ENCODE results near the gene ZFYVE21.

The ZFYVE21 gene

DNA sequence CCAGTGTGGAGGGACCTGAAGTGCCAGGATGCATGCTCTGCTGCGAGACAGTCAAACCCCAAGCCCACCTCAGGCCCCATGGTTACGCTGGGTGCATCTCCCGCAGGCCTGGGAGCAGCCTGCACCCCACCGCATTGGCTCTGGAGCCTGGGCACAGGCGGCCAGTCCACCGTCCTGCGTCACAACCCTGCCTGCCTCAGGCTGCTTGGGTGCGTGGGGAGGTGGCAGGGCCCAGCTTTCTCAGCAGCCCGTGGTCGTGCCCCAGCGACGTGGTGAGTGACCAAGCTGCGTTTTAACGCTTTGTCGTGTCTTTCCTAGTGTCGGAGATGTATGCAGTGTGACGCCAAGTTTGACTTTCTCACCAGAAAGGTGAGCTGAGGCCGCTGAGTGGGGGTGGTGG, 10.9 kb downstream of the ZFYVE21 start:
- Histone ChIP-seq H3K4me3 (replicated peaks; ENCODE audit: low read depth, low read length) (no peak overlapping the region), H3K36me3 (ENCODE audit: control insufficient read depth, insufficient read depth, low read length) (peaks cover 5% of the 10 kb centered on the region), H3K27me3 (replicated peaks; ENCODE audit: control insufficient read depth, insufficient read depth, low read length) (no peaks in the 10 kb centered on the region)
- no peak for DNase-seq (ENCODE audit: extremely low read depth, insufficient read length)
- TF ChIP-seq CTCF (IDR thresholded peaks at IDR 0.05; ENCODE audit: insufficient read depth, low read length, poor library complexity, severe bottlenecking), result no peak

DNA sequence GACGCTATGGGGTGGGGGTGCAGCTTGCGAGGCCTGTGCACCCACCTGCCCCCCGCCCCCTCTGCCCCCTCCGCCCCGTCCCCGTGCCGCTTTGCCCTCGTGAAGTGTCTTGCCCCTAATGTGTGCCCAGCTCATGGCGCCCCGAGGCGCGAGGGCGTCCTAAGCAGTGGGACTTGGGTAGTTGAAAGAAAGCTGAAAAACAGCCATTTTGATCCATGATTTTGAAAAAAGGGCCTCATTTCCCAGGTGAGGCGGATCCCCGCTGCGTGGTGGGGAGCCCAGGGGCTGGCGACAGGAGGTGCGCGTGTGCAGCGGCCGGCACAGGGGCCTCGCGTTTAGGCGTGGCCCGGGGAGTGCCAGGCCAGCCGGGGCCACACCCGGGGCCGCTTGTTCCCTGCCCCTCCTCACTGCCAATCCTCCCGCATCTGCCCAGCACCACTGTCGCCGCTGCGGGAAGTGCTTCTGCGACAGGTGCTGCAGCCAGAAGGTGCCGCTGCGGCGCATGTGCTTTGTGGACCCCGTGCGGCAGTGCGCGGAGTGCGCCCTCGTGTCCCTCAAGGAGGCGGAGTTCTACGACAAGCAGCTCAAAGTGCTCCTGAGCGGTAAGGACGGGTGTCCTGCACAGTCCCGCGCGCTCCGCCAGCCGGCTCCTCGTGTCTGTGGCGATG, 11.8 kb downstream of the ZFYVE21 start:
- Histone ChIP-seq H3K36me3 (ENCODE audit: control insufficient read depth, insufficient read depth, low read length) (peaks cover 7% of the 10 kb centered on the region), H3K27me3 (replicated peaks; ENCODE audit: control insufficient read depth, insufficient read depth, low read length) (no peaks in the 10 kb centered on the region), H3K4me3 (replicated peaks; ENCODE audit: low read depth, low read length) (no peak overlapping the region)
- no peak for TF ChIP-seq CTCF (IDR thresholded peaks at IDR 0.05; ENCODE audit: insufficient read depth, low read length, poor library complexity, severe bottlenecking)
- DNase-seq (ENCODE audit: extremely low read depth, insufficient read length), result no peak

DNA sequence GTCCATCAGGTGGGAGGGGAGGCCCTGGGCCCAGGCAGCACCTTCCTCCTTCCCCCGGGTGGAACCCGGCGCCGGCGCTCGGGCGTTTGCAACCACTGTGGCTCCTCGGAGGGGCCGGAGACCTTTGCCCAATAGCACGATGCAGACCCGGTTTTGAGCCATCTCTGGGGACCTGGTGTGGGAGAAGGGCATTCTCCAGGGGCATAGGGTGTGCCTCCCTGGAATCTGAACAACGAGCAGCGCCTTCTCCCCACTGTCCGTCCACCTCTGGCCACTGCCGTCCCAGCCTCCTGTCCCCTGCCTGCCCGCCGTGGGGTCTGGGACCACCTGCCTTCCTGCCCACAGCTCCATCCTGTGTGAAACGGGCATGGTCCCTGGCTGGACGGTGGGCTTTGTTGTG, 12.5 kb downstream of the ZFYVE21 start:
- no peaks in the 10 kb centered on the region for H3K27me3 ChIP-seq (replicated peaks; ENCODE audit: control insufficient read depth, insufficient read depth, low read length)
- H3K4me3 ChIP-seq (replicated peaks; ENCODE audit: low read depth, low read length), result no peak overlapping the region
- TF ChIP-seq CTCF (IDR thresholded peaks at IDR 0.05; ENCODE audit: insufficient read depth, low read length, poor library complexity, severe bottlenecking), result no peak
- DNase-seq (ENCODE audit: extremely low read depth, insufficient read length), result no peak
- H3K36me3 ChIP-seq (ENCODE audit: control insufficient read depth, insufficient read depth, low read length), result peaks cover 11% of the 10 kb centered on the region

DNA sequence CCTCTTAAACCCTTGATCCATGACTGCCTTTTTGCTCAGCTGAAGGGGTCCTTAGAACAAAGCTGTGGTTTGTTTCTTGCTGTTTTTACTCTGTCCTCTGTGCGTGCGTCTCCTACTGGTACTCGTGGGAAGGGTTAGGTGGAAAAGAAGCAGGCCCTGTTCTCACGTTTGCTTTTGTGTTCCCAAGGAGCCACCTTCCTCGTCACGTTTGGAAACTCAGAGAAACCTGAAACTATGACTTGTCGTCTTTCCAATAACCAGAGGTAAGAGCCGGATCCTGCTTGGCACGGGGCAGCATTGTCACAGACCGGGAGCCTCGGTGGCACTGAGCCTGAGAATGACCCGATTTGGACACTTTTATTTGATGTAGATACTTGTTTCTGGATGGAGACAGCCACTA, 13.1 kb downstream of the ZFYVE21 start:
- Histone ChIP-seq H3K27me3 (replicated peaks; ENCODE audit: control insufficient read depth, insufficient read depth, low read length) (no peaks in the 10 kb centered on the region), H3K4me3 (replicated peaks; ENCODE audit: low read depth, low read length) (no peak overlapping the region), H3K36me3 (ENCODE audit: control insufficient read depth, insufficient read depth, low read length) (peaks cover 11% of the 10 kb centered on the region)
- no peak for TF ChIP-seq CTCF (IDR thresholded peaks at IDR 0.05; ENCODE audit: insufficient read depth, low read length, poor library complexity, severe bottlenecking)
- DNase-seq (ENCODE audit: extremely low read depth, insufficient read length), result no peak

- Histone ChIP-seq H3K36me3 (ENCODE audit: control insufficient read depth, insufficient read depth, low read length) (peaks cover 13% of the 10 kb centered on the region), H3K27me3 (replicated peaks; ENCODE audit: control insufficient read depth, insufficient read depth, low read length) (no peaks in the 10 kb centered on the region), H3K4me3 (replicated peaks; ENCODE audit: low read depth, low read length) (no peak overlapping the region)
- no peak for DNase-seq (ENCODE audit: extremely low read depth, insufficient read length)
- TF ChIP-seq CTCF (IDR thresholded peaks at IDR 0.05; ENCODE audit: insufficient read depth, low read length, poor library complexity, severe bottlenecking), result no peak
Observed at GRCh38 chr14:103729496-103730448, 14.2 kb downstream of the ZFYVE21 start.
